ENCODE data around the gene DHX15. TPM values are rescaled to one million over a fixed set of nuclear protein-coding genes. Genes with fewer than 3 reads are reported as not detected.
"Not testable (repeated sequence)": the region's sequence is repeated elsewhere in the genome, so short reads cannot be mapped to it uniquely, and the experiment has no call there.

DHX15 gene
- total RNA-seq, 1 donor from 2014 or later, result 46.6 TPM

DNA sequence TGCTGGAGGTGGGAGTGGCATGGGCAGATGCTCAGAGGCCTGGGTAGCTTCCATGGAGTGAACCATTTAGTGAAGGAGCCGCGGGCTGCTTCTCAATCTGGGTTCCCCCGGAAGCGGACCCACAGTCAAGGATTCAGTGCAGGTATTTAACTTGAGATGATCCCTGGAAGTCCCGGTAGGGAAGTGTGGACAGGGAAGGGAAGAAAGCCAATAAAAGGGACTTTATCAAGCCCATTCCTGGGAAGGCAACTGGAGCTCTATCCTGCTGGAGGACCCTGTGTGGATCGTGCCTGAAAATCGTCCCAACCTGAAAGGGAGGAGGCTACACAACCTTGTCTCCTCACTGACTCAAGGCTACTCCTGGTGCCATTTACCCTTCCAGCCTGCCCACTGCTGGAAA is 76.9 kb downstream of the DHX15 start:
- Histone ChIP-seq H3K4me1 (no peaks in the 10 kb centered on the region), H3K4me3 (no peak overlapping the region), H3K36me3 (peaks cover 0 to 3% of the 10 kb centered on the region in 2 donors), H3K27ac (no peak overlapping the region), H3K27me3 (no peaks in the 10 kb centered on the region), H3K9me3 (no peaks in the 10 kb centered on the region)
- no peak for DNase-seq (ENCODE audit: low spot score in 2 of 2)
- TF ChIP-seq, protein P1, sequence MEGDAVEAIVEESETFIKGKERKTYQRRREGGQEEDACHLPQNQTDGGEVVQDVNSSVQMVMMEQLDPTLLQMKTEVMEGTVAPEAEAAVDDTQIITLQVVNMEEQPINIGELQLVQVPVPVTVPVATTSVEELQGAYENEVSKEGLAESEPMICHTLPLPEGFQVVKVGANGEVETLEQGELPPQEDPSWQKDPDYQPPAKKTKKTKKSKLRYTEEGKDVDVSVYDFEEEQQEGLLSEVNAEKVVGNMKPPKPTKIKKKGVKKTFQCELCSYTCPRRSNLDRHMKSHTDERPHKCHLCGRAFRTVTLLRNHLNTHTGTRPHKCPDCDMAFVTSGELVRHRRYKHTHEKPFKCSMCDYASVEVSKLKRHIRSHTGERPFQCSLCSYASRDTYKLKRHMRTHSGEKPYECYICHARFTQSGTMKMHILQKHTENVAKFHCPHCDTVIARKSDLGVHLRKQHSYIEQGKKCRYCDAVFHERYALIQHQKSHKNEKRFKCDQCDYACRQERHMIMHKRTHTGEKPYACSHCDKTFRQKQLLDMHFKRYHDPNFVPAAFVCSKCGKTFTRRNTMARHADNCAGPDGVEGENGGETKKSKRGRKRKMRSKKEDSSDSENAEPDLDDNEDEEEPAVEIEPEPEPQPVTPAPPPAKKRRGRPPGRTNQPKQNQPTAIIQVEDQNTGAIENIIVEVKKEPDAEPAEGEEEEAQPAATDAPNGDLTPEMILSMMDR (IDR thresholded peaks at IDR 0.05), result no peak
- intact Hi-C loops (cut with DNase I), result no loop called here

DNA sequence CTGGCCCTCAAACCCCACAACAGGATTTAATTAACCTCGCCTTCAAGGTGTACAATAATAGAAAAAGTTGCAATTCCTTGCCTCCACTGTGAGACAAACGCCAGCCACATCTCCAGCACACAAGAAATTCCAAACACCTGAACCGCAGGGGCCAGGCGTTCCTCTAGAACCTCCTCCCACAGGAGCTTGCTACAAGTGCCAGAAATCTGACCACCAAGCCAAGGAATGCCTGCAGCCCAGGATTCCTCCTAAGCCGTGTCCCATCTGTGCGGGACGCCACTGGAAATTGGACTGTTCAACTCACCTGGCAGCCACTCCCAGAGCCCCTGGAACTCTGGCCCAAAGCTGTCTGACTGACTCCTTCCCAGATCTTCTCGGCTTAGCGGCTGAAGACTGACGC is 81.3 kb downstream of the DHX15 start:
- H3K9me3 ChIP-seq; DNase-seq (ENCODE audit: low spot score in 2 of 2); H3K36me3 ChIP-seq; H3K4me1 ChIP-seq; H3K27ac ChIP-seq; H3K4me3 ChIP-seq; H3K27me3 ChIP-seq; intact Hi-C loops (cut with DNase I): not testable (repeated sequence)

DNA sequence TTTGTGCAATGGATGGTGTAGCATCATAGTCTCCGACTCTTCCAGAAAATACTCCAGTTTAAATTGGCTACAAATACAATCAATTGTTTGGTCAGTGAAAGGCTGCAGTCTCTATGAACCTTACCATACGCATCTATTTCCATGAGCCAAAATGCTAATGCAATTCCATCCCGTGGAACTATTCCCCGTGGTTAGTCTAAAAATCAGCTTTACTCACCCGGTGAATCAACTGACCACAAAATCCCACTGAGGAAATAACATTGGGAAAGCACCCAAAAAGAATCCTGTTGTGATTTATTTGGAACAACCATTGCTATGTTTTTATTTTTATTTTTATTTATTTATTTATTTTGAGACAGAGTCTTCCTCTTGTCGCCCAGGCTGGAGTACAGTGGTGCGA is 87.1 kb downstream of the DHX15 start:
- DNase-seq (ENCODE audit: low spot score in 2 of 2), result no peak
- Histone ChIP-seq H3K9me3 (no peaks in the 10 kb centered on the region), H3K36me3 (no peaks in the 10 kb centered on the region), H3K27me3 (no peaks in the 10 kb centered on the region), H3K4me1 (no peaks in the 10 kb centered on the region), H3K27ac (no peak overlapping the region), H3K4me3 (no peak overlapping the region)
- TF ChIP-seq, protein P1 (IDR thresholded peaks at IDR 0.05), result no peak
- intact Hi-C loops (cut with DNase I), result no loop called here

DNA sequence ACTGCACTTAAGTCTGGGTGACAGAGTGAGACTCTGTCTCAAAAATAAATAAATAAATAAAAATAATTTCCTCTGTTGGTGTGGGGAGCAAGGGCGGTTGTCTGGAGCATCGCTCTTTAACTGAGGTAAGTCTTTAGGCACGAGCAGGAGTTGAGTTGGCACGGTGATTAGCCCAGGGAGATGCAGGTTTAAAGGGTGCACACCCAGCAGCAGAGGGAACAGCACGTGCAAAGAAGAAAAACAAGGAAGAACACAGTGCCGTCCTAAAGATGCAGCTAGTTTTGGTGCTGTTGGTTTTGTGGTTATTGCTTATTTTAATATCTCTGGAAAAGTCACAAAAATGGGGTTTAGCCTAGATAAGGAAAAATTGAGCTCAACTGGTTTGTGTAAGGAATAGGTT is 87.8 kb downstream of the DHX15 start:
- Histone ChIP-seq H3K9me3 (no peaks in the 10 kb centered on the region), H3K27ac (no peak overlapping the region), H3K4me3 (no peak overlapping the region), H3K27me3 (no peaks in the 10 kb centered on the region), H3K36me3 (no peaks in the 10 kb centered on the region), H3K4me1 (no peaks in the 10 kb centered on the region)
- DNase-seq (ENCODE audit: low spot score in 2 of 2), result no peak
- TF ChIP-seq, protein P1 (IDR thresholded peaks at IDR 0.05), result no peak
- intact Hi-C loops (cut with DNase I), result no loop called here

DNA sequence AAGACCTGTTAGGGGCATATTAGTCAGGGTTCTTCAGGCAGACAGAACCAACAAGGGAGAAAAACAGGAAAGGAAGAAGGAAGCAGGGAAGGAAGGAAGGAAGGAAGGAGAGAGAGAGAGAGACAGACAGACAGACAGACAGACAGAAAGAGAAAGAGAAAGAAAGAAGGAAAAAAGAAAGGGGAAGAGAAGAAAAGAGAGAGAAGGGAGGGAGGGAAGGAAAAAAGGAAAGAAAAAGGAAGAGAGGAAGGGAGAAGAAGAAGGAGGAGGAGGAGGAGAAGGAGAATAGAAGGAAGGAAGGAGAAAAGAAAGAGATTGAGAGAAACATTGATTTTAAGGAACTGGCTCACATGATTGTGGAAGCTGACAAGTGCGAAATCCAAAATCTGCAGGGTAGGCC is 89.0 kb downstream of the DHX15 start:
- no peak overlapping the region for H3K4me3 ChIP-seq
- H3K36me3 ChIP-seq, result no peaks in the 10 kb centered on the region
- intact Hi-C loops (cut with DNase I), result no loop called here
- DNase-seq (ENCODE audit: low spot score in 2 of 2), result no peak
- H3K9me3 ChIP-seq, result no peaks in the 10 kb centered on the region
- no peaks in the 10 kb centered on the region for H3K4me1 ChIP-seq
- no peak overlapping the region for H3K27ac ChIP-seq
- H3K27me3 ChIP-seq, result no peaks in the 10 kb centered on the region
- TF ChIP-seq, protein P1 (IDR thresholded peaks at IDR 0.05), result no peak

DNA sequence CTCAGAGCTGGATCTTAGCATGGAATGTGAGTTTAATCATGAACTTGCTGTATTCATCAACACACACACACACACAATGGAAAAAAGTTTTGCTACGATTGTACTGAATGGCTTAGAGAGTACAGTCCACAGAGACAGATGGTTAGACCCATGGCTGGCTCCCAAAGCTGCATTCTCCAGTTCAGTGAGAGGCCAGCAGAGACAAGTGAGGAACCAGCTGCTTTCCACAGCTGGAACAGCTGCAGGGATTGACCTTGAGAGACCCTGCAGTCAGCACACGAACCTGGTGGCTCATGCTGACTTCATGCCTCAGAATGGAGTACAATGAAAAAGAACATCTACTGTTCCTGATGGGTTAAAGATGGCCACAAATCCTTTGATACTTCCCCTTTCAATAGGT is 94.5 kb downstream of the DHX15 start:
- TF ChIP-seq, protein P1 (IDR thresholded peaks at IDR 0.05), result no peak
- H3K27me3 ChIP-seq, result no peaks in the 10 kb centered on the region
- H3K4me3 ChIP-seq, result no peak overlapping the region
- H3K36me3 ChIP-seq, result no peaks in the 10 kb centered on the region
- no peak for DNase-seq (ENCODE audit: low spot score in 2 of 2)
- intact Hi-C loops (cut with DNase I), result loop anchor here (5.0 kb wide), 2 partner anchors 492 to 657 kb away; no protein-coding TSS in a partner anchor
- H3K9me3 ChIP-seq, result no peaks in the 10 kb centered on the region
- no peak overlapping the region for H3K27ac ChIP-seq
- no peaks in the 10 kb centered on the region for H3K4me1 ChIP-seq

All from ascending aorta (tissue), 2 donors.